ENCODE results near the gene EPG5. TPM values are rescaled to one million over a fixed set of nuclear protein-coding genes. Genes with fewer than 3 reads are reported as not detected.

The EPG5 gene
- total and polyA plus RNA-seq, 10 of the 15 experiments (the other 5 are each of a cell fraction or from before 2014, with no cell fraction given) = 1.9 to 27.7 (median 9.0) TPM

GRCh38 chr18:45821026-45821425 is 146.1 kb downstream of the EPG5 start:
- Histone ChIP-seq H3K79me2 (ENCODE audit: control insufficient read depth, insufficient read depth, low read length) (no peaks in the 10 kb centered on the region), H3K9me3 (replicated peaks; ENCODE audit: control insufficient read depth, insufficient read depth, low read length) (no peaks in the 10 kb centered on the region; the same call in 1 of the 3 replicates), H2AFZ (ENCODE audit: control insufficient read depth, low read depth, low read length) (no peak overlapping the region), H3K4me3 (no peak overlapping the region), H3K27me3 (replicated peaks in 1 of 2; ENCODE audit: control insufficient read depth in 2 of 2, insufficient read depth in 2 of 2, low read length in 1 of 2) (no peaks in the 10 kb centered on the region), H3K27ac (ENCODE audit: control insufficient read depth, insufficient read depth) (no peak overlapping the region), H3K4me2 (ENCODE audit: control insufficient read depth, insufficient read depth) (no peak overlapping the region), H3K36me3 (ENCODE audit: control insufficient read depth in 2 of 2, insufficient read depth in 2 of 2, low read length in 1 of 2) (no peaks in the 10 kb centered on the region), H4K20me1 (ENCODE audit: control insufficient read depth, insufficient read depth) (no peaks in the 10 kb centered on the region), H3K9ac (ENCODE audit: control insufficient read depth, insufficient read depth, low read length) (no peak overlapping the region), H3K4me1 (ENCODE audit: control insufficient read depth, insufficient read depth, low read length) (no peaks in the 10 kb centered on the region)
- DNase-seq (ENCODE audit: low read depth, low spot score) (no peak), FAIRE-seq (no peak), ATAC-seq (no peak)
- TF ChIP-seq RB1 (IDR thresholded peaks at IDR 0.05; ENCODE audit: borderline replicate concordance) = no peak
- TF ChIP-seq MLLT1 (IDR thresholded peaks at IDR 0.05) = no peak
- no peak for TF ChIP-seq GABPA (IDR thresholded peaks at IDR 0.05; ENCODE audit: low read depth)
- no peak for TF ChIP-seq POU2F2 (IDR thresholded peaks at IDR 0.05; ENCODE audit: borderline replicate concordance, low read depth, low read length)
- no peak for TF ChIP-seq CBX5 (IDR thresholded peaks at IDR 0.05; ENCODE audit: low read depth)
- TF ChIP-seq CHD4 (IDR thresholded peaks at IDR 0.05) = no peak
- TF ChIP-seq, protein P1, sequence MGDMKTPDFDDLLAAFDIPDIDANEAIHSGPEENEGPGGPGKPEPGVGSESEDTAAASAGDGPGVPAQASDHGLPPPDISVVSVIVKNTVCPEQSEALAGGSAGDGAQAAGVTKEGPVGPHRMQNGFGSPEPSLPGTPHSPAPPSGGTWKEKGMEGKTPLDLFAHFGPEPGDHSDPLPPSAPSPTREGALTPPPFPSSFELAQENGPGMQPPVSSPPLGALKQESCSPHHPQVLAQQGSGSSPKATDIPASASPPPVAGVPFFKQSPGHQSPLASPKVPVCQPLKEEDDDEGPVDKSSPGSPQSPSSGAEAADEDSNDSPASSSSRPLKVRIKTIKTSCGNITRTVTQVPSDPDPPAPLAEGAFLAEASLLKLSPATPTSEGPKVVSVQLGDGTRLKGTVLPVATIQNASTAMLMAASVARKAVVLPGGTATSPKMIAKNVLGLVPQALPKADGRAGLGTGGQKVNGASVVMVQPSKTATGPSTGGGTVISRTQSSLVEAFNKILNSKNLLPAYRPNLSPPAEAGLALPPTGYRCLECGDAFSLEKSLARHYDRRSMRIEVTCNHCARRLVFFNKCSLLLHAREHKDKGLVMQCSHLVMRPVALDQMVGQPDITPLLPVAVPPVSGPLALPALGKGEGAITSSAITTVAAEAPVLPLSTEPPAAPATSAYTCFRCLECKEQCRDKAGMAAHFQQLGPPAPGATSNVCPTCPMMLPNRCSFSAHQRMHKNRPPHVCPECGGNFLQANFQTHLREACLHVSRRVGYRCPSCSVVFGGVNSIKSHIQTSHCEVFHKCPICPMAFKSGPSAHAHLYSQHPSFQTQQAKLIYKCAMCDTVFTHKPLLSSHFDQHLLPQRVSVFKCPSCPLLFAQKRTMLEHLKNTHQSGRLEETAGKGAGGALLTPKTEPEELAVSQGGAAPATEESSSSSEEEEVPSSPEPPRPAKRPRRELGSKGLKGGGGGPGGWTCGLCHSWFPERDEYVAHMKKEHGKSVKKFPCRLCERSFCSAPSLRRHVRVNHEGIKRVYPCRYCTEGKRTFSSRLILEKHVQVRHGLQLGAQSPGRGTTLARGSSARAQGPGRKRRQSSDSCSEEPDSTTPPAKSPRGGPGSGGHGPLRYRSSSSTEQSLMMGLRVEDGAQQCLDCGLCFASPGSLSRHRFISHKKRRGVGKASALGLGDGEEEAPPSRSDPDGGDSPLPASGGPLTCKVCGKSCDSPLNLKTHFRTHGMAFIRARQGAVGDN (IDR thresholded peaks at IDR 0.05) = no peak
- TF ChIP-seq ZNF207 (IDR thresholded peaks at IDR 0.05; ENCODE audit: borderline replicate concordance) = no peak
- TF ChIP-seq MEF2A (IDR thresholded peaks at IDR 0.05; ENCODE audit: insufficient read depth, low read depth, low read length) = no peak
- ChIA-PET RAD21 (ENCODE audit: unreplicated experiment) (no interaction called here), SMC1A (ENCODE audit: uncharacterized antibody, unreplicated experiment) (no interaction called here), POLR2A (no interaction called here), CTCF (no interaction called here)
- WGBS (ENCODE audit: insufficient coverage, insufficient replicate concordance, low lambda C conversion rate, missing lambda C conversion rate) = 85% methylated on average over 2 of the region's 2 CpGs
- no TSS peak for BruUV-seq (replicated peaks)
- intact Hi-C loops (cut with micrococcal nuclease; ENCODE audit: unreplicated experiment) (no loop called here), in situ Hi-C loops (cut with MboI) (no loop called here)
